HepG2 (cell line): ENCODE results near the gene GFRA4. TPM values are rescaled to one million over a fixed set of nuclear protein-coding genes. Genes with fewer than 3 reads are reported as not detected.

Experiments used
- ATAC-seq: fragments of 200-7000 bp; cut with Tn5 transposase; 3 replicates; pipeline ENCODE4 v1.9.1; 2020; ENCODE audit warnings: mild to moderate bottlenecking, moderate library complexity
- BruUV-seq: library from RNA; stranded (reverse); fragments of 400-500 nt; replicated peaks from 2 replicates; lab custom pipeline; 2021; lab: Mats Ljungman, UMichigan
- CTCF ChIA-PET: fragments of 300-600 bp; formaldehyde crosslinking; extraction: SDS; loops from one replicate; lab custom pipeline; 2021; ENCODE audit warnings: low total read pairs, inconsistent platforms, low intra/inter-chr PET ratio; lab: Yijun Ruan, JAX
- POLR2A ChIA-PET: fragments of 350-600 bp; sonication (Branson Sonifier 250); formaldehyde crosslinking; loops from one replicate; lab custom pipeline; 2020; ENCODE audit warnings: antibody characterized with exemption, inconsistent platforms; lab: Yijun Ruan, JAX
- DNase-seq: peaks from one replicate; pipeline ENCODE4 v3.0.0-alpha.2; 2015; ENCODE audit warnings: low spot score
- FAIRE-seq: peaks from 3 replicates; lab custom pipeline; 2011; peaks lifted over from hg19 to GRCh38; lab: Jason Lieb, UNC
- H2AFZ ChIP-seq: one replicate; pipeline ENCODE4 v1.6.1; 2011; ENCODE audit warnings: low read length, inconsistent platforms
- H3K27ac ChIP-seq: fragments of 300-600 bp; 3 replicates; pipeline ENCODE4 v1.8.0; 2011; ENCODE audit warnings: mixed run types, mild to moderate bottlenecking, mixed read lengths, low read length, inconsistent platforms; ENCODE audit not compliant: insufficient read depth; ENCODE audit errors: extremely low read length
- H3K27me3 ChIP-seq, 2 experiments: fragments of 200-600 bp in 1 of 2; 2 replicates in 1 of 2; 3 replicates in 1 of 2; pipeline versions ENCODE4 v1.6.0 to v1.8.0; 2011; ENCODE audit warnings: low read length in 2 of 2, mild to moderate bottlenecking in 2 of 2, moderate library complexity in 2 of 2, inconsistent platforms in 1 of 2; ENCODE audit not compliant: insufficient read depth in 2 of 2, control insufficient read depth in 1 of 2
- H3K36me3 ChIP-seq, 2 experiments: fragments of 200-600 bp in 1 of 2; replicated peaks in 1 of 2; 2 replicates in 1 of 2; 3 replicates in 1 of 2; pipeline versions ENCODE4 v1.5.1 to v1.8.0; 2011; ENCODE audit warnings: low read length in 2 of 2, inconsistent platforms in 1 of 2; ENCODE audit not compliant: insufficient read depth in 2 of 2, control insufficient read depth in 1 of 2
- H3K4me1 ChIP-seq: 2 replicates; pipeline ENCODE4 v1.5.1; 2012; ENCODE audit warnings: low read length, inconsistent platforms; ENCODE audit not compliant: insufficient read depth
- H3K4me2 ChIP-seq: 2 replicates; pipeline ENCODE4 v1.6.0; 2011; ENCODE audit warnings: low read depth, low read length, inconsistent platforms
- H3K4me3 ChIP-seq, 3 experiments: fragments of 200-600 bp in 1 of 3; sonication (generic), shearing (Covaris generic) in 1 of 3; replicated peaks in 1 of 3; 2 replicates each; pipeline ENCODE4 v1.5.1; 2011 to 2016; ENCODE audit warnings: low read length in 3 of 3, inconsistent platforms in 2 of 3, low read depth in 2 of 3, mild to moderate bottlenecking in 2 of 3, control low read depth in 1 of 3, mixed read lengths in 1 of 3; ENCODE audit not compliant: insufficient read depth in 1 of 3
- H3K79me2 ChIP-seq: one replicate; pipeline ENCODE4 v1.6.1; 2011; ENCODE audit warnings: low read length, inconsistent platforms; ENCODE audit not compliant: insufficient read depth
- H3K9ac ChIP-seq: 2 replicates; pipeline ENCODE4 v1.6.0; 2011; ENCODE audit warnings: mild to moderate bottlenecking, low read depth, low read length, inconsistent platforms; ENCODE audit not compliant: insufficient read depth
- H3K9me3 ChIP-seq: 2 replicates; pipeline ENCODE4 v1.5.1; 2012; ENCODE audit warnings: mild to moderate bottlenecking, low read length
- H4K20me1 ChIP-seq: 2 replicates; pipeline ENCODE4 v1.6.0; 2011; ENCODE audit warnings: inconsistent platforms, mild to moderate bottlenecking, low read length, moderate library complexity; ENCODE audit not compliant: insufficient read depth
- CREM ChIP-seq, 2 experiments: sonication (generic) in 1 of 2; formaldehyde crosslinking in 1 of 2; IDR thresholded peaks; 2 replicates each; pipeline versions ENCODE4 v1.4.0 to v1.6.1; 2016 to 2020; ENCODE audit warnings: antibody characterized with exemption in 1 of 2, mild to moderate bottlenecking in 1 of 2, missing genetic modification reagents in 1 of 2
- EEA1 ChIP-seq: sonication (generic); formaldehyde crosslinking; IDR thresholded peaks from 2 replicates; pipeline ENCODE4 v1.5.1; 2020; ENCODE audit warnings: mild to moderate bottlenecking, missing genetic modification reagents, borderline replicate concordance
- HMGA1 ChIP-seq: sonication (generic); formaldehyde crosslinking; conservative IDR thresholded peaks from 2 replicates; pipeline ENCODE4 v1.4.0; 2020; ENCODE audit warnings: missing genetic modification reagents
- MAFK ChIP-seq, 2 experiments: IDR thresholded peaks in 1 of 2; conservative IDR thresholded peaks in 1 of 2; 2 replicates each; pipeline ENCODE4 v1.6.1; 2011; ENCODE audit warnings: improper control_type of control experiment in 2 of 2, low read length in 2 of 2
- MEIS1 ChIP-seq: sonication (generic); formaldehyde crosslinking; IDR thresholded peaks from 2 replicates; pipeline ENCODE4 v1.9.0; 2021; ENCODE audit warnings: mild to moderate bottlenecking, missing genetic modification reagents, moderate library complexity, borderline replicate concordance
- PAF1 ChIP-seq: IDR thresholded peaks from 2 replicates; pipeline ENCODE4 v1.6.1; 2016; ENCODE audit warnings: missing genetic modification reagents, missing compliant biosample characterization
- POLR2AphosphoS5 ChIP-seq: IDR thresholded peaks from 2 replicates; pipeline ENCODE4 v1.6.1; 2012; ENCODE audit warnings: low read depth, low read length
- RBM22 ChIP-seq: fragments of 200-400 bp; formaldehyde crosslinking; optimal IDR thresholded peaks from 2 replicates; pipeline ENCODE3; 2017; ENCODE audit warnings: mild to moderate bottlenecking, low read length, moderate library complexity
- TEAD3 ChIP-seq: optimal IDR thresholded peaks from 2 replicates; pipeline ENCODE3; 2016; ENCODE audit warnings: borderline replicate concordance
- TGIF2 ChIP-seq: IDR thresholded peaks from 2 replicates; pipeline ENCODE4 v1.6.1; 2016; ENCODE audit warnings: control low read depth, missing compliant biosample characterization
- TOPORS ChIP-seq: sonication (generic); formaldehyde crosslinking; IDR thresholded peaks from 2 replicates; pipeline ENCODE4 v1.8.0; 2023; ENCODE audit warnings: mild to moderate bottlenecking, missing genetic modification reagents
- U2AF1 ChIP-seq: fragments of 200-400 bp; formaldehyde crosslinking; optimal IDR thresholded peaks from 2 replicates; pipeline ENCODE3; 2017; ENCODE audit warnings: mild to moderate bottlenecking, low read depth, low read length
- ZNF746 ChIP-seq: sonication (generic); formaldehyde crosslinking; IDR thresholded peaks from 2 replicates; pipeline ENCODE4 v1.8.0; 2022; ENCODE audit warnings: mild to moderate bottlenecking, missing genetic modification reagents
- ZZZ3 ChIP-seq: sonication (generic); formaldehyde crosslinking; IDR thresholded peaks from 2 replicates; pipeline ENCODE4 v1.4.0; 2020; ENCODE audit warnings: missing genetic modification reagents, mild to moderate bottlenecking, borderline replicate concordance
- WGBS: methylation state at CpG from one replicate; pipeline ENCODE4 v1.1.6; 2017; ENCODE audit warnings: low lambda C conversion rate; 5-methylcytosine and 5-hydroxymethylcytosine counted together
- in situ Hi-C: cut with HindIII; loops from 2 replicates; pipeline ENCODE4 v1.10.0; 2017; ENCODE audit warnings: low pct_unique_long_range_greater_than_20kb; ENCODE audit not compliant: extremely low pct_ligation_motif_present
- intact Hi-C: fragments of 100-400 bp; cut with micrococcal nuclease; formaldehyde crosslinking; loops from one replicate; pipeline ENCODE4 v1.10.0; 2022; ENCODE audit not compliant: unreplicated experiment
- polyA plus RNA-seq, 8 experiments: library from polyadenylated mRNA; depleted of rRNA in 3 of 8; stranded (reverse) in 7 of 8; unstranded in 1 of 8; fragments of >200 nt; fragmentation: Illumina TruSeq in 4 of 8; extraction: Trizol in 4 of 8; gene quantifications; 2 replicates each; pipeline versions ENCODE4 v1.2.1 to v1.2.3, GENCODE V29; 2011 to 2016; ENCODE audit warnings: low read depth in 4 of 8, missing spikeins in 1 of 8, mixed read lengths in 1 of 8; ENCODE audit not compliant: insufficient read depth in 1 of 8
- total RNA-seq, 5 experiments: library from RNA; depleted of rRNA; stranded (reverse); fragments of >200 nt; fragmentation: Illumina TruSeq; extraction: Trizol; gene quantifications; 2 replicates each; pipeline ENCODE4 v1.2.3, GENCODE V29; 2016; ENCODE audit warnings: low read depth in 1 of 5
- TF ChIP-seq, protein P1 (sequence below): sonication (generic); formaldehyde crosslinking; IDR thresholded peaks from 2 replicates; pipeline ENCODE4 v1.8.1; 2023; ENCODE audit warnings: mild to moderate bottlenecking, missing genetic modification reagents
- TF ChIP-seq, protein P2 (sequence below): sonication (generic); formaldehyde crosslinking; IDR thresholded peaks from 2 replicates; pipeline ENCODE4 v1.4.0; 2020; ENCODE audit warnings: missing genetic modification reagents

Gene GFRA4
- total and polyA plus RNA-seq, 2 of the 13 experiments (the other 11 are each of a cell fraction or from before 2014, with no cell fraction given) = not detected

DNA sequence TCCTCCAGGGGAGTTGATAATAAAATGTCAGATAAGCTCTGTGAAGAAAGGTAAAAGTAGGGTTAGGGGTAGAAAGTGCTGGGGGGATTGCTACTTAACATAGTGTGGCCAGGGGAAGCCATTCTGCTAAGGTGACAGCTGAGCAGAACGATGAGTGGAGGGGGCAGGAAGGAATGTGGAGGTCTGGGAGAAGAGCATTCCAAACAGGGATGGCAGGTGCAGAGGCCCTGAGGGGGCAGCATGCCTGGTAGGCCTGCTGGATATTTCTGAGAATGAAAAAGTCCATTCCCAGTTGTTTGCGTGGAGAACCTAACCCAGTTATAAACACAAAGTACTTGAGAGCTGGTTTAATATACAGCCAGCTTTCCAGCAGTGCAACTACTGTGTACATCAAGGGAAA, 9.3 kb downstream of the GFRA4 start:
- Histone ChIP-seq H3K9me3 (no peaks in the 10 kb centered on the region), H3K27me3 (no peaks in the 10 kb centered on the region), H3K27ac (no peak overlapping the region), H3K4me2 (peak overlapping the region; percentile 18; the same call in 1 of the 2 replicates), H3K4me1 (peaks cover 37% of the 10 kb centered on the region), H3K36me3 (peaks cover 2 to 8% of the 10 kb centered on the region in 2 experiments; a peak in 2 of 5 replicates)
- 3% methylated on average over 2 of the region's 2 CpGs for WGBS
- intact Hi-C loops = no loop called here
- POLR2A ChIA-PET = no interaction called here
- no peak for TF ChIP-seq RBM22
- no peak for TF ChIP-seq POLR2AphosphoS5
- TF ChIP-seq ZZZ3 (CRISPR knock-in tag) = no peak
- TF ChIP-seq MEIS1 (CRISPR knock-in tag) = no peak
- no peak for TF ChIP-seq PAF1
- TF ChIP-seq, protein P1, sequence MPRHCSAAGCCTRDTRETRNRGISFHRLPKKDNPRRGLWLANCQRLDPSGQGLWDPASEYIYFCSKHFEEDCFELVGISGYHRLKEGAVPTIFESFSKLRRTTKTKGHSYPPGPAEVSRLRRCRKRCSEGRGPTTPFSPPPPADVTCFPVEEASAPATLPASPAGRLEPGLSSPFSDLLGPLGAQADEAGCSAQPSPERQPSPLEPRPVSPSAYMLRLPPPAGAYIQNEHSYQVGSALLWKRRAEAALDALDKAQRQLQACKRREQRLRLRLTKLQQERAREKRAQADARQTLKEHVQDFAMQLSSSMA (CRISPR knock-in tag) = no peak
- no peak for TF ChIP-seq TGIF2 (CRISPR knock-in tag)
- no peak for TF ChIP-seq HMGA1 (CRISPR knock-in tag)
- TF ChIP-seq, protein P2, sequence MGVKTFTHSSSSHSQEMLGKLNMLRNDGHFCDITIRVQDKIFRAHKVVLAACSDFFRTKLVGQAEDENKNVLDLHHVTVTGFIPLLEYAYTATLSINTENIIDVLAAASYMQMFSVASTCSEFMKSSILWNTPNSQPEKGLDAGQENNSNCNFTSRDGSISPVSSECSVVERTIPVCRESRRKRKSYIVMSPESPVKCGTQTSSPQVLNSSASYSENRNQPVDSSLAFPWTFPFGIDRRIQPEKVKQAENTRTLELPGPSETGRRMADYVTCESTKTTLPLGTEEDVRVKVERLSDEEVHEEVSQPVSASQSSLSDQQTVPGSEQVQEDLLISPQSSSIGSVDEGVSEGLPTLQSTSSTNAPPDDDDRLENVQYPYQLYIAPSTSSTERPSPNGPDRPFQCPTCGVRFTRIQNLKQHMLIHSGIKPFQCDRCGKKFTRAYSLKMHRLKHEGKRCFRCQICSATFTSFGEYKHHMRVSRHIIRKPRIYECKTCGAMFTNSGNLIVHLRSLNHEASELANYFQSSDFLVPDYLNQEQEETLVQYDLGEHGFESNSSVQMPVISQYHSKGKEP (CRISPR knock-in tag) = no peak
- TF ChIP-seq TEAD3 (CRISPR knock-in tag) = peak; percentile 28
- TF ChIP-seq EEA1 = no peak
- TF ChIP-seq TOPORS (CRISPR knock-in tag) = 0 out of 2 replicates have a peak, but pooled peaks have one; percentile 39
- 0 out of 2 replicates have a peak, but pooled peaks have one; percentile 30 for TF ChIP-seq ZNF746 (CRISPR knock-in tag)
- no peak for TF ChIP-seq U2AF1
- no peak for TF ChIP-seq MAFK (conservative IDR thresholded peaks at IDR 0.05 in 1 of 2, IDR thresholded peaks at IDR 0.05 in 1 of 2; ENCODE audit: low read length in 2 of 2)
- no peak for TF ChIP-seq CREM (IDR thresholded peaks at IDR 0.05)
- TF ChIP-seq CREM (CRISPR knock-in tag; IDR thresholded peaks at IDR 0.05) = no peak
- TF ChIP-seq, all 625 proteins: peak for 3
- no TSS peak for BruUV-seq
- no peak for DNase-seq
- CTCF ChIA-PET = no interaction called here
- in situ Hi-C loops = no loop called here
- peak; percentile 3; the same call in 2 of the 3 replicates for ATAC-seq
- Histone ChIP-seq H3K79me2 (no peaks in the 10 kb centered on the region), H3K4me3 (no peak overlapping the region), H2AFZ (no peak overlapping the region), H4K20me1 (no peaks in the 10 kb centered on the region), H3K9ac (no peak overlapping the region)
- no peak for FAIRE-seq
